GM15510 (cell line): ENCODE data around the gene ZNF790.

Source experiments
- POLR2A ChIP-seq: IDR thresholded peaks from 3 replicates; pipeline ENCODE4 v1.6.1; 2011; ENCODE audit warnings: borderline replicate concordance; ENCODE audit not compliant: insufficient read length; ENCODE audit errors: extremely low read depth

The ZNF790 gene

DNA sequence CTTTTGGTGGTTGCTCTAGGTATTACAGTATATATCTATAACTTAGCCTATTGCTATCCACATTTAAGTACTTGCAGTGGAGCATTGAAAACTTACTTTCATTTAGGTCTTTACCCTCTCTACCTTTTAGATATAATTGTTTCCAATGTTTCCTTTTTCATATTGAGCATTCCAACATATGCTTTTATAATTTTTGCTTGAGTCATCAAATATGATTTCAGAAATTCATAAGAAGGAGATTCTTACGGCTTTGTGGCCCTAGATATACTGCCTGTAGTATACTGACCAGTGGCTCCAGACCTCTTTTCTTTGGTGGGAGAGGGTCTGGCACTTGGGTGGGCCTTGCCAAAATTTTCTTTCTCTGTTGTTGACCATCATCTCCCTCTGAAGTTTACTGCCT is 32.8 kb downstream of the ZNF790 start:
- TF ChIP-seq POLR2A, result no peak

GRCh38 chr19:36797786-36798108 is 40.4 kb downstream of the ZNF790 start:
- TF ChIP-seq POLR2A, result no peak

- TF ChIP-seq POLR2A, result no peak
Observed at GRCh38 chr19:36796714-36796992, 41.5 kb downstream of the ZNF790 start.

- TF ChIP-seq POLR2A, result no peak
Observed at GRCh38 chr19:36775768-36776167, 62.4 kb downstream of the ZNF790 start.

- no peak for TF ChIP-seq POLR2A
Observed at GRCh38 chr19:36773223-36773579, 65.0 kb downstream of the ZNF790 start.

- TF ChIP-seq POLR2A, result peak; percentile 53
Observed at GRCh38 chr19:36772311-36773222, 65.6 kb downstream of the ZNF790 start, which contains the start of gene ZNF850. Gene ZNF850 (minus strand): TSS chr19:36772807. CDS start chr19:36762606, 10,201 bp downstream.

DNA sequence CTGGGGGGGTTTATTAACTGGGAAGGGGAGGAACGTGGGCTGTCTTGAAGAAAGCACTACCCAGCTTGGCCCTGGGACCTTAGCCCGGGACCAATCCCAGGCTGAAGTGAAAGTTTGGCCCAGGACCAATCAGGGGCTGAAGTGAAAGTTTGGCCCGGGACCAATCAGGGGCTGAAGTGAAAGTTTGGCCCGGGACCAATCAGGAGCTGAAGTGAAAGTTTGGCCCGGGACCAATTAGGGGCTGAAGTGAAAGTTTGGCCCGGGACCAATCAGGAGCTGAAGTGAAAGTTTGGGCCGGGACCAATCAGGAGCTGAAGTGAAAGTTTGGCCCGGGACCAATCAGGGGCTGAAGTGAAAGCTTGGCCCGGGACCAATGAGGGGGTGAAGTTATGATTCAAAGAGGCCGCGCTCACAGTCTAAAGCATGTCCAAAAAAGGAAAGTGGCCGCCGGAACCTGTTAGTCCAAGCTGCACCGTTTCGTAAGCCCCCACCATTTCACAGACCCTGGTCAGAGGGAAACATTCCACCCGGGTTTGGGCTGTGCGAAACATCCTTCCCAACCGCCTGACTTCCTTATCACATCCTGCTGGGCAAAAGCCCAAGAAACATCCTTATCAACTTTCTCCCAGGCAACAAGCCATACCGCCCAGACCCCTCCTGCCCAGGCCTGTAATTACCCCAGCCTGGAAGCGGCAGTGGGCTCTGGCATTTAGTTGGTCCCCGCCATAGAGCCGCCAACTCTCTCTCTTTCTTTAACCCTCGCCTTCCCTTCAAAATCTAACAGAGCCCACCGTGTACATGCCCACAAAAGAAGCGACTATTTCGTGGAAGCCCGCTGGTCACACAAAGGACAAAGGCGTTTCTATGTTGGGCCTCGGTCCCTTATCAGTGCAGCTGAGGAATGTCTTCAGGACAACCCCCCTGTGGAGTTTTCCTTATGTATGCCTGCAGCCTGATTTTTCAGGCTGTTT is 66.6 kb downstream of the ZNF790 start:
- peak; percentile 34 for TF ChIP-seq POLR2A
